Subcutaneous abdominal adipose tissue (tissue), 5 donors: ENCODE results near the gene KRT80.

ENCODE experiments used
- H3K27ac ChIP-seq: one replicate; pipeline ENCODE4 v1.7.0; 2013; ENCODE audit warnings: low read depth, mild to moderate bottlenecking, inconsistent platforms, low read length, moderate library complexity
- H3K27me3 ChIP-seq, 5 donors: one replicate each; pipeline ENCODE4 v1.7.0; 2013; ENCODE audit warnings: low read length in 5 of 5, inconsistent platforms in 1 of 5; ENCODE audit not compliant: control insufficient read depth in 5 of 5, insufficient read depth in 4 of 5
- H3K36me3 ChIP-seq, 5 donors: one replicate each; pipeline ENCODE4 v1.7.0; 2013; ENCODE audit warnings: low read length in 5 of 5; ENCODE audit not compliant: control insufficient read depth in 5 of 5, insufficient read depth in 5 of 5
- H3K4me1 ChIP-seq, 5 donors: one replicate each; pipeline ENCODE4 v1.7.0; 2013; ENCODE audit warnings: low read length in 5 of 5, mild to moderate bottlenecking in 3 of 5, moderate library complexity in 1 of 5; ENCODE audit not compliant: control insufficient read depth in 5 of 5, insufficient read depth in 5 of 5
- H3K4me3 ChIP-seq, 5 donors: one replicate each; pipeline ENCODE4 v1.7.0; 2013; ENCODE audit warnings: low read length in 5 of 5, low read depth in 1 of 5
- H3K9ac ChIP-seq, 5 donors: one replicate each; pipeline ENCODE4 v1.7.0; 2013; ENCODE audit warnings: low read length in 5 of 5, mild to moderate bottlenecking in 4 of 5, moderate library complexity in 3 of 5
- H3K9me3 ChIP-seq, 5 donors: one replicate each; pipeline ENCODE4 v1.7.0; 2013; ENCODE audit warnings: low read length in 5 of 5; ENCODE audit not compliant: control insufficient read depth in 5 of 5
- donor health status: healthy.
- donor health status: healthy.
- donor health status: healthy.
- donor health status: healthy.
- donor health status: healthy.

Gene KRT80

GRCh38 chr12:52126605-52127578 is 64.9 kb downstream of the KRT80 start:
- H3K36me3 ChIP-seq = no peaks in the 10 kb centered on the region
- H3K4me3 ChIP-seq = peak overlapping the region in 2 of 5 donors; percentile 17 to 19
- peaks cover 0 to 27% (median 10%) of the 10 kb centered on the region in 5 donors for H3K4me1 ChIP-seq
- H3K27ac ChIP-seq = no peak overlapping the region
- no peaks in the 10 kb centered on the region for H3K9me3 ChIP-seq
- H3K9ac ChIP-seq = no peak overlapping the region
- peaks cover 0 to 12% (median 10%) of the 10 kb centered on the region in 5 donors for H3K27me3 ChIP-seq

GRCh38 chr12:52126050-52126604 is 65.7 kb downstream of the KRT80 start:
- Histone ChIP-seq H3K4me3 (no peak overlapping the region), H3K36me3 (no peaks in the 10 kb centered on the region), H3K27ac (no peak overlapping the region), H3K27me3 (peaks cover 5 to 18% (median 16%) of the 10 kb centered on the region in 5 donors), H3K4me1 (peaks cover 0 to 27% (median 10%) of the 10 kb centered on the region in 5 donors), H3K9ac (no peak overlapping the region), H3K9me3 (no peaks in the 10 kb centered on the region)

GRCh38 chr12:52125476-52125900 is 66.3 kb downstream of the KRT80 start:
- H3K27ac ChIP-seq = no peak overlapping the region
- H3K9ac ChIP-seq = no peak overlapping the region

GRCh38 chr12:52123487-52124186 is 68.2 kb downstream of the KRT80 start:
- H3K9me3 ChIP-seq = no peaks in the 10 kb centered on the region
- peaks cover 0 to 37% (median 13%) of the 10 kb centered on the region in 5 donors for H3K4me1 ChIP-seq

More at GRCh38 chr12:52125476-52125900, 66.3 kb downstream of the KRT80 start:
- Histone ChIP-seq H3K4me1 (peaks cover 0 to 27% (median 10%) of the 10 kb centered on the region in 5 donors), H3K27me3 (peaks cover 7 to 23% (median 17%) of the 10 kb centered on the region in 5 donors), H3K9me3 (no peaks in the 10 kb centered on the region), H3K36me3 (no peaks in the 10 kb centered on the region), H3K4me3 (no peak overlapping the region)

GRCh38 chr12:52122904-52123303 is 68.9 kb downstream of the KRT80 start:
- Histone ChIP-seq H3K4me1 (peaks cover 0 to 35% (median 13%) of the 10 kb centered on the region in 5 donors), H3K27ac (no peak overlapping the region), H3K27me3 (peaks cover 11 to 36% (median 21%) of the 10 kb centered on the region in 5 donors), H3K9me3 (no peaks in the 10 kb centered on the region), H3K9ac (no peak overlapping the region), H3K36me3 (no peaks in the 10 kb centered on the region), H3K4me3 (no peak overlapping the region)

More at GRCh38 chr12:52123487-52124186, 68.2 kb downstream of the KRT80 start:
- Histone ChIP-seq H3K27ac (no peak overlapping the region), H3K36me3 (no peaks in the 10 kb centered on the region), H3K9ac (no peak overlapping the region), H3K27me3 (peaks cover 11 to 31% (median 18%) of the 10 kb centered on the region in 5 donors), H3K4me3 (no peak overlapping the region)

GRCh38 chr12:52122540-52122871 is 69.3 kb downstream of the KRT80 start:
- no peak overlapping the region for H3K9ac ChIP-seq
- H3K4me3 ChIP-seq = no peak overlapping the region
- H3K27me3 ChIP-seq = peaks cover 11 to 36% (median 21%) of the 10 kb centered on the region in 5 donors
- H3K27ac ChIP-seq = no peak overlapping the region
- no peaks in the 10 kb centered on the region for H3K36me3 ChIP-seq
- H3K9me3 ChIP-seq = no peaks in the 10 kb centered on the region
- peaks cover 0 to 31% (median 13%) of the 10 kb centered on the region in 5 donors for H3K4me1 ChIP-seq

GRCh38 chr12:52121824-52122539 is 69.8 kb downstream of the KRT80 start:
- no peak overlapping the region for H3K27ac ChIP-seq

GRCh38 chr12:52120951-52121823 is 70.6 kb downstream of the KRT80 start:
- Histone ChIP-seq H3K27ac (no peak overlapping the region), H3K9me3 (no peaks in the 10 kb centered on the region), H3K9ac (no peak overlapping the region), H3K4me3 (no peak overlapping the region), H3K4me1 (peaks cover 0 to 18% (median 8%) of the 10 kb centered on the region in 5 donors), H3K36me3 (no peaks in the 10 kb centered on the region), H3K27me3 (peaks cover 11 to 33% (median 18%) of the 10 kb centered on the region in 5 donors)

More at GRCh38 chr12:52121824-52122539, 69.8 kb downstream of the KRT80 start:
- Histone ChIP-seq H3K36me3 (no peaks in the 10 kb centered on the region), H3K4me1 (peaks cover 0 to 26% (median 13%) of the 10 kb centered on the region in 5 donors), H3K27me3 (peaks cover 11 to 36% (median 18%) of the 10 kb centered on the region in 5 donors), H3K4me3 (no peak overlapping the region), H3K9ac (no peak overlapping the region), H3K9me3 (no peaks in the 10 kb centered on the region)
